ENCODE results near the gene REG4. TPM values are rescaled to one million over a fixed set of nuclear protein-coding genes. Genes with fewer than 3 reads are reported as not detected.

Gene REG4
- total and polyA plus RNA-seq, 2 of the 13 experiments (the other 11 are each of a cell fraction or from before 2014, with no cell fraction given): not detected

DNA sequence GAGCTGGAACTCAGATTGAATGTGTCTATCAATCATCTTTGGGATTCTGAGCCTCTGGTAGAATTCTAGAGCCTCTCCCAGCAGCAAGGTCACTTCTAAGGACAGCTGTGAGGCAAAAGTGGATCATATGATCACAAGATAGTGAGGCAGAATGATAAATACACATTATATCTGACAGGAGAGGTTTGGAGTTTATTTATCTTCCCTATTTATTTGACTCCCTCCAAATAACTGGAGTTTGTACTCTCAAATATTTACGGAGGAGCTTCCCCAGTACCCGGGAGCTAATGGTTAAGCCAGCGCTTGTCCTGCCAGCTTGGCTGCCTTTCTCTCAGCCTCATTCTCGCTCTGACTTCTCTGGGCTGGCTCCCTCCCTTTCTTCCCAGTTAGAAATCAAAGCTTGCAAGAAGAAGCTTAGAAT lies 44.9 kb downstream of the REG4 start (continued):
- TF ChIP-seq RFX5 (IDR thresholded peaks at IDR 0.05; ENCODE audit: low read depth, low read length) (no peak), PCBP2 (optimal IDR thresholded peaks at IDR 0.05; ENCODE audit: low read depth, low read length, poor library complexity, severe bottlenecking) (no peak), XBP1 (CRISPR knock-in tag; IDR thresholded peaks at IDR 0.05) (no peak), ZNF329 (CRISPR knock-in tag; IDR thresholded peaks at IDR 0.05; ENCODE audit: low read depth) (no peak), TARDBP (CRISPR knock-in tag; IDR thresholded peaks at IDR 0.05) (0 out of 2 replicates have a peak, but pooled peaks have one; percentile 34), RBFOX2 (IDR thresholded peaks at IDR 0.05; ENCODE audit: low read depth, low read length) (peak; percentile 18; the same call in 1 of the 2 replicates), ESRRA (CRISPR knock-in tag; IDR thresholded peaks at IDR 0.05; ENCODE audit: low read depth) (peak; percentile 88), ZNF652 (CRISPR knock-in tag; IDR thresholded peaks at IDR 0.05; ENCODE audit: borderline replicate concordance, low read depth) (peak; percentile 59; the same call in 1 of the 2 replicates), GATA4 (IDR thresholded peaks at IDR 0.05; ENCODE audit: borderline replicate concordance, low read depth) (peak; percentile 34; the same call in 1 of the 2 replicates), EP300 (IDR thresholded peaks at IDR 0.05; ENCODE audit: low read depth in 2 of 2, low read length in 2 of 2) (peak; percentile 33 to 91; a peak in 3 of 4 replicates), EP300 (CRISPR knock-in tag; IDR thresholded peaks at IDR 0.05; ENCODE audit: borderline replicate concordance) (no peak), NR2F2 (IDR thresholded peaks at IDR 0.05; ENCODE audit: borderline replicate concordance, low read depth) (peak; percentile 61), ZNF382 (CRISPR knock-in tag; IDR thresholded peaks at IDR 0.05; ENCODE audit: borderline replicate concordance) (no peak), ZNF543 (CRISPR knock-in tag; IDR thresholded peaks at IDR 0.05) (no peak), FOXP1 (IDR thresholded peaks at IDR 0.05) (no peak), FOXP1 (CRISPR knock-in tag; IDR thresholded peaks at IDR 0.05) (peak; percentile 85), RORA (CRISPR knock-in tag; IDR thresholded peaks at IDR 0.05) (no peak), KLF6 (CRISPR knock-in tag; IDR thresholded peaks at IDR 0.05) (no peak), NFE2 (CRISPR knock-in tag; IDR thresholded peaks at IDR 0.05) (no peak), HNF4A (CRISPR knock-in tag; IDR thresholded peaks at IDR 0.05) (peak; percentile 84), HDAC1 (CRISPR knock-in tag; IDR thresholded peaks at IDR 0.05) (peak; percentile 76), BCL6 (CRISPR knock-in tag; IDR thresholded peaks at IDR 0.05) (peak; percentile 63)
- TF ChIP-seq, protein P1, sequence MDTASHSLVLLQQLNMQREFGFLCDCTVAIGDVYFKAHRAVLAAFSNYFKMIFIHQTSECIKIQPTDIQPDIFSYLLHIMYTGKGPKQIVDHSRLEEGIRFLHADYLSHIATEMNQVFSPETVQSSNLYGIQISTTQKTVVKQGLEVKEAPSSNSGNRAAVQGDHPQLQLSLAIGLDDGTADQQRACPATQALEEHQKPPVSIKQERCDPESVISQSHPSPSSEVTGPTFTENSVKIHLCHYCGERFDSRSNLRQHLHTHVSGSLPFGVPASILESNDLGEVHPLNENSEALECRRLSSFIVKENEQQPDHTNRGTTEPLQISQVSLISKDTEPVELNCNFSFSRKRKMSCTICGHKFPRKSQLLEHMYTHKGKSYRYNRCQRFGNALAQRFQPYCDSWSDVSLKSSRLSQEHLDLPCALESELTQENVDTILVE (CRISPR knock-in tag; IDR thresholded peaks at IDR 0.05): no peak
- TF ChIP-seq, protein P2, sequence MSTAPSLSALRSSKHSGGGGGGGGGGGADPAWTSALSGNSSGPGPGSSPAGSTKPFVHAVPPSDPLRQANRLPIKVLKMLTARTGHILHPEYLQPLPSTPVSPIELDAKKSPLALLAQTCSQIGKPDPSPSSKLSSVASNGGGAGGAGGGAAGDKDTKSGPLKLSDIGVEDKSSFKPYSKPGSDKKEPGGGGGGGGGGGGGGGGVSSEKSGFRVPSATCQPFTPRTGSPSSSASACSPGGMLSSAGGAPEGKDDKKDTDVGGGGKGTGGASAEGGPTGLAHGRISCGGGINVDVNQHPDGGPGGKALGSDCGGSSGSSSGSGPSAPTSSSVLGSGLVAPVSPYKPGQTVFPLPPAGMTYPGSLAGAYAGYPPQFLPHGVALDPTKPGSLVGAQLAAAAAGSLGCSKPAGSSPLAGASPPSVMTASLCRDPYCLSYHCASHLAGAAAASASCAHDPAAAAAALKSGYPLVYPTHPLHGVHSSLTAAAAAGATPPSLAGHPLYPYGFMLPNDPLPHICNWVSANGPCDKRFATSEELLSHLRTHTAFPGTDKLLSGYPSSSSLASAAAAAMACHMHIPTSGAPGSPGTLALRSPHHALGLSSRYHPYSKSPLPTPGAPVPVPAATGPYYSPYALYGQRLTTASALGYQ (CRISPR knock-in tag; IDR thresholded peaks at IDR 0.05): peak; percentile 79
- TF ChIP-seq, protein P3, sequence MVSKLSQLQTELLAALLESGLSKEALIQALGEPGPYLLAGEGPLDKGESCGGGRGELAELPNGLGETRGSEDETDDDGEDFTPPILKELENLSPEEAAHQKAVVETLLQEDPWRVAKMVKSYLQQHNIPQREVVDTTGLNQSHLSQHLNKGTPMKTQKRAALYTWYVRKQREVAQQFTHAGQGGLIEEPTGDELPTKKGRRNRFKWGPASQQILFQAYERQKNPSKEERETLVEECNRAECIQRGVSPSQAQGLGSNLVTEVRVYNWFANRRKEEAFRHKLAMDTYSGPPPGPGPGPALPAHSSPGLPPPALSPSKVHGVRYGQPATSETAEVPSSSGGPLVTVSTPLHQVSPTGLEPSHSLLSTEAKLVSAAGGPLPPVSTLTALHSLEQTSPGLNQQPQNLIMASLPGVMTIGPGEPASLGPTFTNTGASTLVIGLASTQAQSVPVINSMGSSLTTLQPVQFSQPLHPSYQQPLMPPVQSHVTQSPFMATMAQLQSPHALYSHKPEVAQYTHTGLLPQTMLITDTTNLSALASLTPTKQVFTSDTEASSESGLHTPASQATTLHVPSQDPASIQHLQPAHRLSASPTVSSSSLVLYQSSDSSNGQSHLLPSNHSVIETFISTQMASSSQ (IDR thresholded peaks at IDR 0.05; ENCODE audit: low read depth): peak; percentile 81
- TF ChIP-seq, protein P3 (CRISPR knock-in tag; IDR thresholded peaks at IDR 0.05; ENCODE audit: borderline replicate concordance): peak; percentile 88; the same call in 1 of the 2 replicates

Data from HepG2 (cell line).